ENCODE results near the gene CD101.
A peak's percentile ranks its signal among the peaks of the same experiment; 100 is the strongest.

CD101 gene

GRCh38 chr1:116986421-116987255 lies 14.9 kb upstream of the CD101 start:
- no peak overlapping the region for H3K4me3 ChIP-seq (ENCODE audit: low read depth, low read length)
- no peak for TF ChIP-seq CTCF (conservative IDR thresholded peaks at IDR 0.05; ENCODE audit: low read depth, low read length)
- no peak for DNase-seq (ENCODE audit: low read depth)

DNA sequence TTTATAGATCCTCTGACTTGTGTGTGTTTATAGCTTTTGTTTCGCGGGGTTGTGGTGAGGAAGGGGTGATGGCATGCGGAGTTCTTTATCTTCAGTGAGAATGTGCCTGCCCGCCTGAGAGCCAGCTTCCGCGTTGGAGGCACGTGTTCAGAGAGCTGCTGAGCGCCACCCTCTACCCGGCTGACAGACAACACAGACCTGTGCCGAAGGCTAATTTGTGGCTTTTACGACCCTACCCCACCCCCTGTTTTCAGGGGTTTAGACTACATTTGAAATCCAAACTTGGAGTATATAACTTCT lies 14.4 kb upstream of the CD101 start:
- no peak for DNase-seq (ENCODE audit: low read depth)
- H3K4me3 ChIP-seq (ENCODE audit: low read depth, low read length) = no peak overlapping the region
- no peak for TF ChIP-seq CTCF (conservative IDR thresholded peaks at IDR 0.05; ENCODE audit: low read depth, low read length)

DNA sequence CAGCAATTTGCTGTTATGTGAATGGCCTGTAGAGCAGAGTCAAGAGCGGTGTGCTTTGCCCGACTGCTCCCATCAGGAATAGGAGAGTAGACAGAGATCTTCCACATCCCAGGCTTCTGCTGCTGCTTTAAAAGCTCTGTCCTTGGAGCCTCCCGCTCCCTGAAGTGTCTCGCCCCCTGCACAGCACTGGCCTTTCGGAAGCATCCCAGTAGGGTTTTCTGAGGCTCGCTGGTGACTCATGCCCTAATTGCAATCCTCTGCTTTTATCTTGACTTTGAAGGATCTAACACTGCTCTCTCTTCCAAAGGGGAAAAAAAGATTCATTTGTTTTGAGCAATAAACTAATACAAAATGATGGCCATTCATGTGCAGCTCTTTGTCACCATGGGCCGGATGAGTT lies 13.3 kb upstream of the CD101 start:
- peak; percentile 41 for DNase-seq (ENCODE audit: low read depth)
- H3K4me3 ChIP-seq (ENCODE audit: low read depth, low read length) = no peak overlapping the region
- TF ChIP-seq CTCF (conservative IDR thresholded peaks at IDR 0.05; ENCODE audit: low read depth, low read length) = no peak

GRCh38 chr1:116988908-116989307 lies 12.7 kb upstream of the CD101 start:
- no peak overlapping the region for H3K4me3 ChIP-seq (ENCODE audit: low read depth, low read length)
- no peak for DNase-seq (ENCODE audit: low read depth)
- no peak for TF ChIP-seq CTCF (conservative IDR thresholded peaks at IDR 0.05; ENCODE audit: low read depth, low read length)

DNA sequence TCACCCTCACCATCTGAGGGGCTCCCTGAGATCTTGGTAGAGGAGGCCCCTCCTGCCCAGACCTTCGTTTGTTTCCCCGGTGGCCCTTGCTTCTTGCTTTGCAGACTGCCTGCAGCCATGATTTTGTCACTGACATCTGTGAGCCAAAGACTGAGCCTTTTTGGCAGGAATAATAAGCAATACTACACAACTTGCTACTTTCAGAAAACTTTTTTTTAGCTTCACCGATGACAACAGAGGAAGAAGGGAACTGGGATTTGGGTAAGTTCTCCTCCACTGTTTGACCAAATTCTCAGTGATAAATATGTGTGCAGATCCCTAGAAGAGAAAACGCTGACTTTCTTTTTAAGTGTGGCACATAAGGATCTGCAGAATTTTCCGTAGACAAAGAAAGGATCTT lies 11.7 kb upstream of the CD101 start:
- no peak for TF ChIP-seq CTCF (conservative IDR thresholded peaks at IDR 0.05; ENCODE audit: low read depth, low read length)
- H3K4me3 ChIP-seq (ENCODE audit: low read depth, low read length) = no peak overlapping the region
- no peak for DNase-seq (ENCODE audit: low read depth)

GRCh38 chr1:116990612-116991151 lies 10.9 kb upstream of the CD101 start:
- H3K4me3 ChIP-seq (ENCODE audit: low read depth, low read length) = no peak overlapping the region
- DNase-seq (ENCODE audit: low read depth) = peak; percentile 85
- TF ChIP-seq CTCF (conservative IDR thresholded peaks at IDR 0.05; ENCODE audit: low read depth, low read length) = no peak
